ENCODE results near the gene C1QTNF6. TPM values are rescaled to one million over a fixed set of nuclear protein-coding genes. Genes with fewer than 3 reads are reported as not detected.
"Not testable (repeated sequence)": the region's sequence is repeated elsewhere in the genome, so short reads cannot be mapped to it uniquely, and the experiment has no call there.

The C1QTNF6 gene
- total RNA-seq, 1 donor from 2014 or later = 4.6 TPM

- Histone ChIP-seq H3K36me3 (no peaks in the 10 kb centered on the region), H3K9me3 (no peaks in the 10 kb centered on the region), H3K27me3 (no peaks in the 10 kb centered on the region), H3K4me3 (no peak overlapping the region), H3K4me1 (peaks cover 13 to 19% of the 10 kb centered on the region in 2 donors), H3K27ac (no peak overlapping the region)
- no peak for TF ChIP-seq CTCF (IDR thresholded peaks at IDR 0.05)
- DNase-seq (ENCODE audit: low spot score in 2 of 2) = no peak
- intact Hi-C loops (cut with DNase I) = no loop called here
These were observed 14.0 kb upstream of the C1QTNF6 start for GRCh38 chr22:37202001-37202555.

GRCh38 chr22:37201443-37201820, 13.4 kb upstream of the C1QTNF6 start:
- peaks cover 15 to 26% of the 10 kb centered on the region in 2 donors for H3K4me1 ChIP-seq
- H3K27me3 ChIP-seq; DNase-seq (ENCODE audit: low spot score in 2 of 2); H3K27ac ChIP-seq; H3K9me3 ChIP-seq; H3K4me3 ChIP-seq; intact Hi-C loops (cut with DNase I); H3K36me3 ChIP-seq: not testable (repeated sequence)

GRCh38 chr22:37199760-37200108, 11.7 kb upstream of the C1QTNF6 start:
- no peak for TF ChIP-seq CTCF (IDR thresholded peaks at IDR 0.05)
- Histone ChIP-seq H3K4me1 (peaks cover 15 to 26% of the 10 kb centered on the region in 2 donors), H3K9me3 (no peaks in the 10 kb centered on the region), H3K4me3 (peak overlapping the region; percentile 38 to 78), H3K27ac (peak overlapping the region; percentile 57 to 88), H3K27me3 (no peaks in the 10 kb centered on the region), H3K36me3 (no peaks in the 10 kb centered on the region)
- intact Hi-C loops (cut with DNase I) = loop anchor here (1.0 to 2.0 kb wide), 4 partner anchors 33 to 425 kb away; partner anchors contain the start of gene KCTD17
- DNase-seq (ENCODE audit: low spot score in 2 of 2) = no peak

GRCh38 chr22:37199103-37199759, 11.2 kb upstream of the C1QTNF6 start:
- Histone ChIP-seq H3K27ac (peak overlapping the region; percentile 88 to 92), H3K27me3 (no peaks in the 10 kb centered on the region), H3K4me1 (peaks cover 15 to 26% of the 10 kb centered on the region in 2 donors), H3K36me3 (no peaks in the 10 kb centered on the region), H3K9me3 (no peaks in the 10 kb centered on the region), H3K4me3 (peak overlapping the region; percentile 70 to 78)
- peak; percentile 90 to 96 (median 93) for TF ChIP-seq CTCF (IDR thresholded peaks at IDR 0.05)
- intact Hi-C loops (cut with DNase I) = loop anchor here (1.0 to 2.0 kb wide), 4 partner anchors 33 to 424 kb away; partner anchors contain the start of gene KCTD17
- peak; percentile 89 to 99 for DNase-seq (ENCODE audit: low spot score in 2 of 2)

- Histone ChIP-seq H3K4me1 (peaks cover 15 to 26% of the 10 kb centered on the region in 2 donors), H3K9me3 (no peaks in the 10 kb centered on the region), H3K36me3 (no peaks in the 10 kb centered on the region), H3K27me3 (no peaks in the 10 kb centered on the region), H3K4me3 (peak overlapping the region; percentile 70 to 78), H3K27ac (peak overlapping the region; percentile 88 to 92)
- TF ChIP-seq CTCF (IDR thresholded peaks at IDR 0.05) = peak; percentile 58 to 94 (median 91)
- intact Hi-C loops (cut with DNase I) = loop anchor here (1.0 to 2.0 kb wide), 4 partner anchors 32 to 424 kb away; partner anchors contain the start of gene KCTD17
- peak; percentile 39 to 90 for DNase-seq (ENCODE audit: low spot score in 2 of 2)
These were observed 10.4 kb upstream of the C1QTNF6 start for GRCh38 chr22:37198258-37199102.

Measured in ascending aorta (tissue), 2 donors.